ENCODE measurements around the gene ERC1.

ERC1 gene

DNA sequence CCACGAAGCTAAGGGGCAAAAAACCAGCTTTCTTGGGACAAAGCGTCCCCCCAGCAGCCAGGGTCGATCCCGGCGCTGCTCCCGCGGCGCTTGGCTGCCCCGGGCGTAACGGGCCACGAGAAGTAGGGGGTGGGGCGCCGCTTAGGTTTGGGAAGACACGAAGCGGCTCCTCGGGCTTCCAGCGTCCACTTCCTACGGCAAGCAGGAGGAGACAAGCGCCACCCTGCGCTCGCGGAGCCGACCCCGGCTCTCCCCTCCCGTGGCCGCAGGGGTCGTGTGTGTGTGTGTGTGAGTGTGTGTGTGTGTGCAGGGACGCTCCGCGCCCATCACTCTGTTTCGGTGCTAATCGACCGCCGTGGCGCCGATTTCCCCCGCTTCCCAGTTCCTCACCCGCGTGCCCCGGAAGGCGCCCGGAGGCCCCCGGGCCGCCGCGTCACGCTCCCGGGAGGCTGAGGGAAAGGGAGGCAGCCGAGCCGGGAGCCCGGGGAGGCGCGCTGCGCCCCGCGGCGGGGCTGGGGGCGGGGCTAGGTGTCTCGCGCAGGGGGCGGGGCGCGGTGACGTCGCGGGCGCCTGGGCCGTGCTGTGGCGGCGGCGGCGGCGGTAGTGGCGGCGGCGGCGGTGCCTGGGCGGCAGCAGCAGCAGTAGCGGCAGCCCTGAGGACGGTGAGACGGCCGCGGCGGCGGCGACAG is at the start of gene ERC1:
ERC1 (plus strand) TSS at position 563 of the 689 bp plus-strand sequence. CDS start 36,681 bp downstream, outside the sequence.
- peak within 1 kb of the TSS; percentile 91 for H3K4me3 Mint-ChIP-seq
- peaks cover 48% of the 10 kb centered on the region for H3K4me1 Mint-ChIP-seq (ENCODE audit: low read depth)
- peaks cover 16% of the 10 kb centered on the region for H3K36me3 Mint-ChIP-seq (ENCODE audit: low read depth)
- peak within 1 kb of the TSS; percentile 91 for H3K27ac Mint-ChIP-seq
- peak; percentile 94 for DNase-seq
- no peaks in the 10 kb centered on the region for H3K27me3 Mint-ChIP-seq
- H3K9me3 Mint-ChIP-seq, result no peaks in the 10 kb centered on the region

DNA sequence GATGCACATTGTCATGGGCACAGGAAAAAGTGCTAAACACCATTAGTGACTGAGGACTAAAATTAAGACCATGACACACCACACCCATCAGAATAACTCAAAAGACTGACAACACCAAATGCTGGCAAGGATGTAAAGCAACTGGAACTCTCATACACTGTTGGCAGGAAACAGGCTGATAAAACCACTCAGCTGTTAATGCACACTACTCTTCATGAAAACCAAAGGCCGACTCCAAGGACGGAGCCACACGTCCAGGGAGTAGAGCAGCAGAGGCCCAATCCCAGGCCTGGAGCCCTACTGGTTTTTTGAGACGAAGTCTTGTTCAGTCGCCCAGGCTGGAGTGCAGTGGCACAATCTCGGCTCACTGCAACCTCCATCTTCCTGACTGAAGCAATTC is 48.0 kb upstream of the ERC1 start:
- Mint-ChIP-seq H3K27ac (peak overlapping the region; percentile 47), H3K36me3 (ENCODE audit: low read depth) (peaks cover 66% of the 10 kb centered on the region), H3K4me3 (no peak overlapping the region), H3K27me3 (no peaks in the 10 kb centered on the region), H3K9me3 (no peaks in the 10 kb centered on the region), H3K4me1 (ENCODE audit: low read depth) (peaks cover 35% of the 10 kb centered on the region)
- DNase-seq, result no peak

- no peak overlapping the region for H3K4me3 Mint-ChIP-seq
- H3K4me1 Mint-ChIP-seq (ENCODE audit: low read depth), result peaks cover 43% of the 10 kb centered on the region
- peaks cover 66% of the 10 kb centered on the region for H3K36me3 Mint-ChIP-seq (ENCODE audit: low read depth)
- H3K27me3 Mint-ChIP-seq, result no peaks in the 10 kb centered on the region
- H3K27ac Mint-ChIP-seq, result peak overlapping the region; percentile 50
- DNase-seq, result no peak
- no peaks in the 10 kb centered on the region for H3K9me3 Mint-ChIP-seq
These were observed 46.8 kb upstream of the ERC1 start for GRCh38 chr12:944211-944610.

DNA sequence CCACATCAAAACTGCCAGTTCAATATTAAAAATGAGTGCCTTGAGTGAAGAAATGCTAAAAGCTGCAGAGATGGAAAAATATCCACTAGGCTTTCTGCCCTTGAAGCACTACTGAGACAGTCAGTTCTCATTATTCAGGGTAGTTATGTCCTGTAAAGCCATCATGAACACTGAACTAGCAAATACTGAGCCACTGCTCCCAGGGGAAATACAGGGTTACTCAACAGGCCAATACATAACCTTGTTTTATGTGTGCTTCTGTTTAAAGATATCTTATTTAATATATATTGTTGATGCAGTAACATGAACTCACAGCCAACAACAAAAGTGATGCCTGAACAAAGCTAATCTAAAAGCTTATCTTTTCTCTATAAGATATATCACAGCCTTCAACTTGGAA is 44.8 kb upstream of the ERC1 start:
- DNase-seq, result no peak
- Mint-ChIP-seq H3K27ac (peak overlapping the region; percentile 61), H3K36me3 (ENCODE audit: low read depth) (peaks cover 53% of the 10 kb centered on the region), H3K27me3 (no peaks in the 10 kb centered on the region), H3K4me1 (ENCODE audit: low read depth) (peaks cover 42% of the 10 kb centered on the region), H3K4me3 (peak overlapping the region; percentile 21), H3K9me3 (no peaks in the 10 kb centered on the region)

- H3K4me3 Mint-ChIP-seq, result peak overlapping the region; percentile 21
- peaks cover 53% of the 10 kb centered on the region for H3K36me3 Mint-ChIP-seq (ENCODE audit: low read depth)
- no peak for DNase-seq
- H3K27ac Mint-ChIP-seq, result peak overlapping the region; percentile 61
- H3K27me3 Mint-ChIP-seq, result no peaks in the 10 kb centered on the region
- peaks cover 42% of the 10 kb centered on the region for H3K4me1 Mint-ChIP-seq (ENCODE audit: low read depth)
- H3K9me3 Mint-ChIP-seq, result no peaks in the 10 kb centered on the region
These were observed 44.4 kb upstream of the ERC1 start for GRCh38 chr12:946631-947030.

DNA sequence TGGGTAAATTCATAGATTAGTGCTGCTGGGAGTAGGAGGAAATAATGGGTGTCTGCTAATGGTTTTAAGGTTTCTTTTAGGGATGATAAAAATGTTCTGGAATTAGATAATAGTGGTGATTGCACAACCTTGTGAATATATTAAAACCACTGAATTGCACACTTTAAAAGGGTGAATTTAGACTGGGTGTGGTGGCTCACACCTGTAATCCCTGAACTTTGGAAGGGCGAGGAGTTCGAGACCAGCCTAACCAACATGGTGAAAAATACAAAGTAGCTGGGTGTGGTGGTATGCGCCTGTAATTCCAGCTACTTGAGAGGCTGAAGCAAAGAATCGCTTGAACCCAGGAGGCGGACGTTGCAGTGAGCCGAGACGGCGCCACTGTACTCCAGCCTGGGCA is 42.8 kb upstream of the ERC1 start:
- Mint-ChIP-seq H3K27ac (peak overlapping the region; percentile 39), H3K27me3 (no peaks in the 10 kb centered on the region), H3K4me1 (ENCODE audit: low read depth) (peaks cover 40% of the 10 kb centered on the region), H3K4me3 (peak overlapping the region; percentile 97), H3K9me3 (no peaks in the 10 kb centered on the region), H3K36me3 (ENCODE audit: low read depth) (peaks cover 39% of the 10 kb centered on the region)
- no peak for DNase-seq

GRCh38 chr12:949453-950191 is 41.4 kb upstream of the ERC1 start, which contains the start of gene RAD52:
Gene RAD52 (minus strand): TSS chr12:949694. CDS start chr12:933058, 16,636 bp downstream.
- Mint-ChIP-seq H3K27ac (peak within 1 kb of the TSS; percentile 95), H3K4me3 (peak within 1 kb of the TSS; percentile 97), H3K27me3 (no peaks in the 10 kb centered on the region), H3K4me1 (ENCODE audit: low read depth) (peaks cover 39% of the 10 kb centered on the region), H3K9me3 (no peaks in the 10 kb centered on the region), H3K36me3 (ENCODE audit: low read depth) (peaks cover 27% of the 10 kb centered on the region)
- peak; percentile 99 for DNase-seq

GRCh38 chr12:951176-951575 is 39.8 kb upstream of the ERC1 start:
- H3K36me3 Mint-ChIP-seq (ENCODE audit: low read depth), result peaks cover 18% of the 10 kb centered on the region
- DNase-seq, result no peak
- H3K4me1 Mint-ChIP-seq (ENCODE audit: low read depth), result peaks cover 31% of the 10 kb centered on the region
- no peak overlapping the region for H3K4me3 Mint-ChIP-seq
- H3K27me3 Mint-ChIP-seq, result no peaks in the 10 kb centered on the region
- H3K9me3 Mint-ChIP-seq, result no peaks in the 10 kb centered on the region
- no peak overlapping the region for H3K27ac Mint-ChIP-seq

DNA sequence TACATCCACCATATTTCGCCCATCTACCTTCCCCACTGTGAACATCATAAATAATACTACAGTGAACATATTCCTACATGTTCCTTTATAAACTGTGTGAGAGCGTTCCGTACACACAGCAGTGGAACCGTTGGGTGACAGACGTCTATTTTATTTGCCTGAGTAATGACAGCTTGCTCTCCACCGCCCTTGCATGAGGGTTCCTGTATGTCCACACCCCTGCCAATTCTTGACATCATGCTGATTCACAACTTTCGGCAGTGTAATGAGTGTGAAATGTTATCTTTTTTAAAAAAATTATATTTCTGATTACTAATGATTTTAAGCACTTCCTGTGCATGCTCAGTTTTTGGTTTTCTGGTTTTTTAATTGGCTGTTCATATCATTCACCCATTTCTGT is 37.2 kb upstream of the ERC1 start:
- Mint-ChIP-seq H3K27me3 (no peaks in the 10 kb centered on the region), H3K27ac (no peak overlapping the region), H3K4me1 (ENCODE audit: low read depth) (peaks cover 11% of the 10 kb centered on the region), H3K36me3 (ENCODE audit: low read depth) (peaks cover 8% of the 10 kb centered on the region), H3K9me3 (no peaks in the 10 kb centered on the region), H3K4me3 (no peak overlapping the region)
- no peak for DNase-seq

DNA sequence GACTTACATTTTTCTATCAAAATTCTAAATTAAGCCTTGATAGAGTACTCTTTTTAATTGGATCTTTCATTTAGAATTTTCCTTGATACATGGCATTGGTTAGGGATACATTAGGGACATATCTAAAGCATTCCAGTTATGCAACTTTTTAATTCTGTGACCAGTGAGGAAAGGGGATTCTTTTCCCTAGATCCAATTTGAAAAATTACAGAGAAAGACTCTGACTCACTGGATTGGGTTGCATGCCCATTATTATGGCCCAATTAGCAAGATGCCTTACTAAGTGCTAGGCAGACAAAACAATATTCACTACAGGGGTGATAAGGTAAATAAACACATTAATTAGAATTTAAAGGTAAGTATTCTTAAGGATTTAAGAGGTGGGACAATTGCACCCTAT is 36.3 kb upstream of the ERC1 start:
- H3K9me3 Mint-ChIP-seq, result no peaks in the 10 kb centered on the region
- H3K4me3 Mint-ChIP-seq, result no peak overlapping the region
- DNase-seq, result no peak
- no peaks in the 10 kb centered on the region for H3K27me3 Mint-ChIP-seq
- no peaks in the 10 kb centered on the region for H3K36me3 Mint-ChIP-seq (ENCODE audit: low read depth)
- peaks cover 7% of the 10 kb centered on the region for H3K4me1 Mint-ChIP-seq (ENCODE audit: low read depth)
- H3K27ac Mint-ChIP-seq, result no peak overlapping the region

DNA sequence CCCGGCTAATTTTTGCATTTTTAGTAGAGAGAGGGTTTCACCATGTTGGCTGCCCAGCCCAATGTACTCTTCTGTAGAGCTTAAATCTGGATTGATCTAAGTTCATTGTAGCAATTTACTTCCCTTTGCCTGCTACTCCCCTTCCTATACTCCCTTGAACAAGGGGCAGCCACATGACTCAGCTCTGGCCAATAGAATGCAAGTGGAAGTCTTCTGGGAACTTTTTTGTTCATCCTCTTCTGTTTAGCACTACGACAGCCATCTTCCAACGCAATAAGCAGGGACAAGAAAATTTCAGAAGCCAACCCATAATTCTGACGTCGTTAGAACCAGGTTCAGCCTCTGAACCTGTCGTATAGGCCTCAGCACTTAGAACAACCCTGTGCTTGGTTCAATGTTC is 35.1 kb upstream of the ERC1 start:
- H3K9me3 Mint-ChIP-seq, result no peaks in the 10 kb centered on the region
- H3K27me3 Mint-ChIP-seq, result no peaks in the 10 kb centered on the region
- H3K4me1 Mint-ChIP-seq (ENCODE audit: low read depth), result peaks cover 7% of the 10 kb centered on the region
- no peaks in the 10 kb centered on the region for H3K36me3 Mint-ChIP-seq (ENCODE audit: low read depth)
- no peak for DNase-seq
- H3K4me3 Mint-ChIP-seq, result no peak overlapping the region
- H3K27ac Mint-ChIP-seq, result no peak overlapping the region

- H3K27me3 Mint-ChIP-seq, result no peaks in the 10 kb centered on the region
- no peak for DNase-seq
- H3K27ac Mint-ChIP-seq, result no peak overlapping the region
These were observed 32.4 kb upstream of the ERC1 start for GRCh38 chr12:958588-959123.

GRCh38 chr12:966724-967123 is 24.3 kb upstream of the ERC1 start:
- no peak for DNase-seq
- no peaks in the 10 kb centered on the region for H3K27me3 Mint-ChIP-seq
- no peaks in the 10 kb centered on the region for H3K9me3 Mint-ChIP-seq
- no peaks in the 10 kb centered on the region for H3K36me3 Mint-ChIP-seq (ENCODE audit: low read depth)
- H3K4me3 Mint-ChIP-seq, result no peak overlapping the region
- H3K4me1 Mint-ChIP-seq (ENCODE audit: low read depth), result peaks cover 2% of the 10 kb centered on the region
- no peak overlapping the region for H3K27ac Mint-ChIP-seq

More at GRCh38 chr12:958588-959123, 32.4 kb upstream of the ERC1 start:
- Mint-ChIP-seq H3K4me1 (ENCODE audit: low read depth) (peaks cover 4% of the 10 kb centered on the region), H3K9me3 (no peaks in the 10 kb centered on the region), H3K4me3 (no peak overlapping the region), H3K36me3 (ENCODE audit: low read depth) (no peaks in the 10 kb centered on the region)

GRCh38 chr12:967641-968040 is 23.4 kb upstream of the ERC1 start:
- Mint-ChIP-seq H3K27me3 (no peaks in the 10 kb centered on the region), H3K36me3 (ENCODE audit: low read depth) (no peaks in the 10 kb centered on the region), H3K9me3 (no peaks in the 10 kb centered on the region), H3K4me3 (no peak overlapping the region), H3K4me1 (ENCODE audit: low read depth) (no peaks in the 10 kb centered on the region), H3K27ac (no peak overlapping the region)
- DNase-seq, result no peak

DNA sequence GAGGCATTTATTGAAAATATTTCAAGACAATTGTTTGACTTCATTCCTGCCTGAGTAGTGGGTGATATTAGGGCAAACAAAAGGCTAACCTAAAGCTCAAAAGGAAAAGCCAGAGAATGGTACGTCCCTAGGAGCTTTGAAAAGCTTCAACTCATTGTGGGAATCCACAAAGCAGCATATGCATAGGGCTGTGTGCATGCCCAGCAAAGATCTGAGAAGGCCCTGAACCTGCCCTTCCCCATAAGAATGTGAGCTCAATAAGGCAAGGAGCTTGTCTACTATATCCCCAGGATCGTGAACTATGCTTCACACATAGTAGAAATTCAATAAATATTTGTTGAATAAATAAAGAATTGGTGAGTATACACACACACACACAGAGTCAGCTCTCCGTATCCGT is 22.5 kb upstream of the ERC1 start:
- H3K36me3 Mint-ChIP-seq (ENCODE audit: low read depth), result no peaks in the 10 kb centered on the region
- DNase-seq, result no peak
- no peak overlapping the region for H3K27ac Mint-ChIP-seq
- H3K4me1 Mint-ChIP-seq (ENCODE audit: low read depth), result no peaks in the 10 kb centered on the region
- H3K27me3 Mint-ChIP-seq, result no peaks in the 10 kb centered on the region
- H3K9me3 Mint-ChIP-seq, result no peaks in the 10 kb centered on the region
- no peak overlapping the region for H3K4me3 Mint-ChIP-seq
